Measurements from ENCODE around the gene FBXO21. TPM values are rescaled to one million over a fixed set of nuclear protein-coding genes. Genes with fewer than 3 reads are reported as not detected.
"Not testable (repeated sequence)": the region's sequence is repeated elsewhere in the genome, so short reads cannot be mapped to it uniquely, and the experiment has no call there.

The FBXO21 gene
- total RNA-seq, 1 donor: 92.8 TPM

DNA sequence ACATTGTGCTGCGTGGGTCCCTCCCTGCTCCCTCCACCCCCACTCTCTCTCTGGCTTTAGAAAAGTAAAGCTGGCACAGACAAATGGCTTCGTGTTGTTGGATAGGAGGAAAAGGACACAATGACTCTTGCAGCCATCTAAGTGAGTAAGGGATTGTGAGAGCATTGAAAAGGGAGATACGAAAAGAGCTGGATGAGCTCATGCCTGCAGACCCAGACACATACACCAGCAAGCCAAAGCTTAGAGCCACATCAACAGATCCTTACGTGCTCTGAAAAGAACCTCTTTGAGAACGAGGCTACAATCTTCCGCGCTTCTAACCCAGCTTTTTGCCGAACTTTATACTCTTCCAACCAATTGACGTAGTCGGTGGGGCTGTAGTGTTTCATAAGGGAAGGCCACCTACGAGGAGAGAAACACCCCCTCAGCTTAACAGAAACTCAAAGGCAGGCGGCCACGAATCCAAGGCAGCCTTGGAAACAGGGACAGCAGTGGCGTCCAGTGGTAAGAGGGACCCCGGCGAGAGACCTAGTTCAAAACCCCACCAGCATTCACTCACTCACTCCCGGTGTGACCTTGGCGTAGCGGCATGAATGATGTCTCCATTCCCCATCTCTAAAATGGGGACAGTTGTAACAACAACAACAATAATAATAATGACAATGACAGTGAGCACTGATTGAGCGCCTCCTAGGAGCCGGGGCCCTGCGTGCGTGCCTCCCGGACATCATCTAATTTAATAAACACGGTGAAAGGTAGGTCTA lies 1.1 kb downstream of the FBXO21 start:
- H3K4me1 ChIP-seq (ENCODE audit: insufficient read depth, low read length): peaks cover 20% of the 10 kb centered on the region
- peaks cover 2% of the 10 kb centered on the region for H3K27me3 ChIP-seq (ENCODE audit: insufficient read depth, low read length)
- no peaks in the 10 kb centered on the region for H3K9me3 ChIP-seq (ENCODE audit: low read depth, low read length)
- H3K4me3 ChIP-seq (ENCODE audit: low read length): peak overlapping the region; percentile 73

DNA sequence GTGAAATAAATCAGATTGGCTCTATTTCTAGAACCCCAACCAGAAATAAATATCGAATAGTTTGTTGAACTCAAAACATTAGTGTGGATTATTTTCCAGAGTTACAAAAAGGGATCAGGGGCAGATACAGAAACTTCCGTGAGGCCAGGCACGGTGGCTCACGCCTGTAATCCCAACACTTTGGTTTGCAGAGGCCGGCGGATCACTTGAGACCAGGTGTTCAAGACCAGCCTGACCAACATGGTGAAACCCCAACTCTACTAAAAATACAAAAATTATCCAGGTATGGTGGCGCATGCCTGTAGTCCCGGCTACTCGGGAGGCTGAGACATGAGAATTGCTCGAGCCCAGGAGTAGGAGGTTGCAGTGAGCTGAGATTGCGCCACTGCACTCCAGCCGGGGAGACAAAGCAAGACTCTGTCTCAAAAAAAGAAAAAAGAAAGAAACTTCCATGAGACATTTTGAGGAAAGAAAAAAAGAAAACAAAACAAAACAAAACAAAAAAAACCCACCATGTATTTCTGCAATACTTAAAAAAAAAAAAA lies 2.1 kb downstream of the FBXO21 start:
- H3K4me1 ChIP-seq (ENCODE audit: insufficient read depth, low read length): peaks cover 20% of the 10 kb centered on the region
- H3K27me3 ChIP-seq (ENCODE audit: insufficient read depth, low read length): peaks cover 2% of the 10 kb centered on the region
- no peak overlapping the region for H3K4me3 ChIP-seq (ENCODE audit: low read length)
- no peaks in the 10 kb centered on the region for H3K9me3 ChIP-seq (ENCODE audit: low read depth, low read length)

DNA sequence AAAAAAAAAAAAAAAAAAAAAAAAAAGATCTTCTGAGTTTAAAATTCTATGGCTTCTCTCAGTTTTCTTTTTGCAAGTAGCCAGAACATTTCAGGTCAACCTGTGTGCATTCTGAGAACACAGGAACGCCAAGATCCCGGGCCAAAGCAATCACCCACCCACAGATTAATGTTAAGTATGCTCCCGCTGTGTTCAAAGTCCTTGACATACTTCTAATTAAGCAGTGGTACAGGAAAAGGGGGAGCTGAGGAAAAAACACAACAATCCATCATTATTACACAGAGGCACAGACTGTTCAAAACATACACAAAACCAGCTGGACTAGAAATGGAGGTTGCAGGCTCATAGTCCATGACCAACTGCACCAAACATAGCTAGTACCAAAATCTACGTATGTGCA lies 2.8 kb downstream of the FBXO21 start:
- Histone ChIP-seq H3K9me3 (ENCODE audit: low read depth, low read length) (no peaks in the 10 kb centered on the region), H3K27me3 (ENCODE audit: insufficient read depth, low read length) (peaks cover 2% of the 10 kb centered on the region), H3K4me3 (ENCODE audit: low read length) (no peak overlapping the region), H3K4me1 (ENCODE audit: insufficient read depth, low read length) (peaks cover 20% of the 10 kb centered on the region)

DNA sequence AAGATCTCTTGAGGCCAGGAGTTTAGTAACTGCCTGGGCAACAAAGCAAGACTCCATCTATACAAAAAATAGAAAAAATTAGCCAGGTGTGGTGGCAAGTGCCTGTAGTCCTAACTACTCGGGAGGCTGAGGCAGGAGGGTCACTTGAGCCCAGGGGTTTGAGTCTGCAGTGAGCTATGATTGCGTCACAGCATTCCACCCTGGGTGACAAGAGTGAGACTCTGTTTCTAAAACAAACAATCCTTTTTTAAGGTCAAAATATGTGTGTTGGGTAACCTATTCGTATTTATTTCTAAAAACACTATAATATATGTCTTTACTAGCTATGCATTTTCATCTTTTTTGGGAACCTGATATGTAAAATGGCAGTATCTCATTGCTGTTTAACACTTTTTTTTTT lies 7.4 kb downstream of the FBXO21 start:
- Histone ChIP-seq H3K9me3 (ENCODE audit: low read depth, low read length) (no peaks in the 10 kb centered on the region), H3K4me3 (ENCODE audit: low read length) (no peak overlapping the region), H3K27me3 (ENCODE audit: insufficient read depth, low read length) (no peaks in the 10 kb centered on the region), H3K4me1 (ENCODE audit: insufficient read depth, low read length) (no peaks in the 10 kb centered on the region)

DNA sequence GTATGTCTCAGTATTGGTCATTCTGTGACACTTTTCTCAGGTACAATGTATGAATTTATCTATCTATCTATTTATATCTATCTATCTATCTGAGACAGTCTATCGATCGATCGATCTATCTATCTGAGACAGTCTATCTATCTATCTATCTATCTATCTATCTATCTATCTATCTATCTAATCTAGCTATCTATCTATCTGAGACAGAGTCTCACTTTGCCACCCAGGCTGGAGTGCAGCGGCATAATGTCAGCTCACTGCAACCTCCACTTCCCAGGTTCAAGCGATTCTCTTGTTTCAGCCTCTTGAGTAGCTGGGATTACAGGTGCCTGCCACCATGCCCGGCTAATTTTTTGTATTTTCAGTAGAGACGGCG lies 8.8 kb downstream of the FBXO21 start:
- H3K9me3 ChIP-seq (ENCODE audit: low read depth, low read length); H3K4me3 ChIP-seq (ENCODE audit: low read length); H3K4me1 ChIP-seq (ENCODE audit: insufficient read depth, low read length); H3K27me3 ChIP-seq (ENCODE audit: insufficient read depth, low read length): not testable (repeated sequence)

DNA sequence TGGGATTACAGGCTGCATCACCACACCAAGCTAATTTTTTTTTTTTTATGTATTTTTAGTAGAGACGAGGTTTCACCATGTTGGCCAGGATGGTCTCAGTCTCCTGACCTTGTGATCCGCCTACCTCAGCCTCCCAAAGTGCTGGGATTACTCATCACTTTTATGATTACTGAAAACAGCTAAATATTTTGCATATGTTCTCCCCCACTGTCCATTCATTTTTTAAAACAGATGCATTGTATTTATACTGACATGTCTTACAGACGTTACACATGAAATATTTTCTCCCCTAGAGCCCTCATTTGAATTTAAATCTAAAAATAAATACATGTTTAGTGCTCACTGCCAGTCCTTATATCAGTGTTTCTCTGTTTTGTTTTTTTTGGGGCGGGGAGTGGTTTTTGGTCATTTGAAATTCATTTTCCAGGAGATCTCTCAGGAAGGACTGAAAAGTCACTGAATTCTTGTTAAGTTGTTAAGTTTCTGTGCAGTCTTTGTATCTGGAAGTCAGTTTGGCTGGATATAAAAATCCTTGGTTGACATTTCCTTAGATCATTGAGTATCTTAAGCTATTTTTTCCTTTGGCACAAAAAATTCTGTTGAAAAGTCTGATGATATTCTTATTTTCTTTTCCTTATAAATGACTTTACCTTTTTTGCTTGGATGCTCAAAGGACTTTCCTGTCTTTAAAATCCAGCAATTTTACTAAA lies 9.4 kb downstream of the FBXO21 start:
- Histone ChIP-seq H3K4me1 (ENCODE audit: insufficient read depth, low read length) (no peaks in the 10 kb centered on the region), H3K4me3 (ENCODE audit: low read length) (no peak overlapping the region), H3K27me3 (ENCODE audit: insufficient read depth, low read length) (no peaks in the 10 kb centered on the region), H3K9me3 (ENCODE audit: low read depth, low read length) (no peaks in the 10 kb centered on the region)

DNA sequence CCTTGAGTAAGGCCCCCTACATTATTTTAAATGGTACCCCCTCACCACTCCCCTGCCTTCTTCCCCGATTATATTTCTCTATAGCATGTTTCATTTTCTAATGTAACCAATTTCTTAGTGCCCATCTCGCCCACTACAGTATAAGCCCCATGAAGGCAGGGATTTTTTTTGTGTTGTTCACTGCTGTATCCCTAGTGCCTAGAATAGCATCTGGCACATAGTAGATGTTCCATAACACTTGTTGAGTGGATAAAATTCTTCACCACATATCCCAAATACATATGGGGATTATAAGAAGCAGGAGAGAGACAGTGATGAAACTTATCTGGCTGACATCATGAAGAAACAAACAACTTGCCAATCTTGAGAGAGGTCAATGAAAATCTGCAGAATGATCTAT lies 11.5 kb downstream of the FBXO21 start:
- no peak overlapping the region for H3K4me3 ChIP-seq (ENCODE audit: low read length)
- no peaks in the 10 kb centered on the region for H3K4me1 ChIP-seq (ENCODE audit: insufficient read depth, low read length)
- no peaks in the 10 kb centered on the region for H3K9me3 ChIP-seq (ENCODE audit: low read depth, low read length)
- H3K27me3 ChIP-seq (ENCODE audit: insufficient read depth, low read length): no peaks in the 10 kb centered on the region

DNA sequence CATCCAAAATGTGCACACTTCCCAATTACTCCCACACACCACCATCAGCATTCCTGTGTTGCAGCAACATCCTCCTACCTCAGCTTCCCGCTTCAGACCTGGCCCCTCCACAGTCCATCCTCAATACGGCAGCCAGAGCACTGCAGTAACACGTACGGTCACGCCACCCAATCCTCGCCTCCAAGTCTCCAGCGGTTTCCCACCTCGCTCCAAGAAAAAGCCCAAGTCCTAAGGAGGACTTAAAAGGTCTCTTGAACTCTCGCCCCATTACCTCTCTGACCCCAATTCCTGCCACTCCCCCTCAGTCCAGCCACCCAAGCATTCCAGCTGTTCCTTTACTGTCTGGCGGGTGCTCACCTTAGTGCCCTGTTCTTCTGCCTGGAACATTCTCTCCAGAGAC lies 12.0 kb downstream of the FBXO21 start:
- Histone ChIP-seq H3K9me3 (ENCODE audit: low read depth, low read length) (no peaks in the 10 kb centered on the region), H3K27me3 (ENCODE audit: insufficient read depth, low read length) (no peaks in the 10 kb centered on the region), H3K4me1 (ENCODE audit: insufficient read depth, low read length) (no peaks in the 10 kb centered on the region), H3K4me3 (ENCODE audit: low read length) (no peak overlapping the region)

DNA sequence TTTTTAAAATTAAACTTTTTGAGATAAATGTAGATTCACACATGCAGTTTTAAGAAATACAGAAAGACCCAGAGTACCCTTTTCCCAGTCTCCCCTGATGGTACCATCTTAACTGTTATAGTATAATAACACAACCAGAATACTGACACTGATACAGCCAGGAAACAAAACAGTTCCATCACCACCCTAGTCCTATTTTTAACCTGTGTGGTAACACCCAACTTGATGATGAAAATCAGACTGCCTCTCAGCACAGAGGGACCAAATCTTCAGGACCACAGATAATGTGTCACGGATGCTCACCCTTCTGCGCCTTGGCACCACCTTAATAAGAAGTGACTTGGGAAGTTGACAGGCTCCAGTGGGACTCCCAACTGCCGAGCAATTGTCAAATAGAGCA lies 18.1 kb downstream of the FBXO21 start:
- H3K27me3 ChIP-seq (ENCODE audit: insufficient read depth, low read length): no peaks in the 10 kb centered on the region
- no peak overlapping the region for H3K4me3 ChIP-seq (ENCODE audit: low read length)
- H3K4me1 ChIP-seq (ENCODE audit: insufficient read depth, low read length): no peaks in the 10 kb centered on the region
- H3K9me3 ChIP-seq (ENCODE audit: low read depth, low read length): no peaks in the 10 kb centered on the region

DNA sequence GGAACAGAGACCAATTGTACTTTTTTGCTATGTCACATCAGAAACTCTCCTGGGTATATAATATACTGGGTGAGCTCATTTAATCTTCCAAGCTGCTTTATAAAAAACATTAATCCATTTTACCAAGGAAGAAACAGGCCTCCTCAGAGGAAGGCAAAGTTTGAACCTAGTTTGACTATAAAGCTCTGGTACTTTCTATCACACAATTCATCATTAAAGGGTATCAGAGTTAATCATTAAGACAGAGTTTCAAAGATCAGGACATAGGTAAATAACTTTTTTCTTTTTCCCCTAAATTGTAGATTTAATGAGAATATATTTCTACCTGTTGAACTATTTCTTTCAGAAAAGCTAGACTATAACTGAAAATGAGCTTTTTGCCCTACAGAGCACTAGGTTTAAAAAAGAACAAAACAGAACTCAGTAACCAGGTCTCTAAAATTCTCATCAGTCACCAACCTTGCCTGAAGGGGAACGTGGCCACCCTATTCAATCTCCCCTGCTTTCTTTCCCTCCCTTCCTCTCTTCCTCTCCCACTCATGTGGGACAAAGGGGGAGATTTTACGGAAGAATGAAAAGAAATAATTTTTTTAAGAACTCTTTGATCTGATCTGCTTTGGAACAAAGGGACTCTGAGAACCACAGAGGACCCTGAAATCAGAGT lies 18.6 kb downstream of the FBXO21 start:
- Histone ChIP-seq H3K4me3 (ENCODE audit: low read length) (no peak overlapping the region), H3K27me3 (ENCODE audit: insufficient read depth, low read length) (no peaks in the 10 kb centered on the region), H3K4me1 (ENCODE audit: insufficient read depth, low read length) (no peaks in the 10 kb centered on the region), H3K9me3 (ENCODE audit: low read depth, low read length) (no peaks in the 10 kb centered on the region)

DNA sequence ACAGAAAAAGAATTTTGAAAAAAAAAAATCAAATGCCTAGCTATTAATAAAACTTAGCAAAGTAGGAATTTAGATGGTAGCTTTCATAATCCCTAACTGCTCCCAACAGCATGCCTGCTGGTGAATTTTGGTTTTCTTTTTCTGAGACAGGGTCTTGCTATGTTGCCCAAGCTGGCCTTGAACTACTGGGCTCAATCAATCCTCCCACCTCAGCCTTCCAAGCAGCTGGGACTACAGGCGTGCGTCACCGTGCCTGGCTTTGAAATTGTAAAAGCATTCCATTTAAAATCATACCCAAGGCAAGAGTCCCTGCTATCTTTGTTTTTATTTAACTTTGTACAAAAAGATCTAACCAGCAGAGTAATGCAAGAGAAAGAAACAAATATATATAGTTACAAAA lies 20.7 kb downstream of the FBXO21 start:
- H3K4me3 ChIP-seq (ENCODE audit: low read length): no peak overlapping the region

DNA sequence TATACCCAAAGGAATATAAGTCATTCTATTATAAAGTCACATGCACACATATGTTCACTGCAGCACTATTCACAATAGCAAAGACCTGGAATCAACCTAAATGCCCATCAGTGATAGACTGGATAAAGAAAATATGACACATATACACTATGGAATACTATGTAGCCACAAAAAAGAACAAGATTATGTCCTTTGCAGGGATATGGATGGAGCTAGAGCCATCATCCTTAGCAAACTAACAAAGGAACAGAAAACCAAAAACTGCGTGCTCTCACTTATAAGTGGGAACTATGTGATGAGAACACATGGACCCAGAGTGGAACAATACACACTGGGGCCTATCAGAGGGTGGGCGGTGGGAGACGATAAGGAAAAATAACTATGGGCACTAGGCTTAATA lies 21.3 kb downstream of the FBXO21 start:
- H3K4me1 ChIP-seq (ENCODE audit: insufficient read depth, low read length): no peaks in the 10 kb centered on the region
- no peaks in the 10 kb centered on the region for H3K9me3 ChIP-seq (ENCODE audit: low read depth, low read length)
- H3K27me3 ChIP-seq (ENCODE audit: insufficient read depth, low read length): no peaks in the 10 kb centered on the region
- no peak overlapping the region for H3K4me3 ChIP-seq (ENCODE audit: low read length)

More for the DNA sequence above, 20.7 kb downstream of the FBXO21 start:
- H3K27me3 ChIP-seq (ENCODE audit: insufficient read depth, low read length): no peaks in the 10 kb centered on the region
- H3K9me3 ChIP-seq (ENCODE audit: low read depth, low read length): no peaks in the 10 kb centered on the region
- H3K4me1 ChIP-seq (ENCODE audit: insufficient read depth, low read length): no peaks in the 10 kb centered on the region

DNA sequence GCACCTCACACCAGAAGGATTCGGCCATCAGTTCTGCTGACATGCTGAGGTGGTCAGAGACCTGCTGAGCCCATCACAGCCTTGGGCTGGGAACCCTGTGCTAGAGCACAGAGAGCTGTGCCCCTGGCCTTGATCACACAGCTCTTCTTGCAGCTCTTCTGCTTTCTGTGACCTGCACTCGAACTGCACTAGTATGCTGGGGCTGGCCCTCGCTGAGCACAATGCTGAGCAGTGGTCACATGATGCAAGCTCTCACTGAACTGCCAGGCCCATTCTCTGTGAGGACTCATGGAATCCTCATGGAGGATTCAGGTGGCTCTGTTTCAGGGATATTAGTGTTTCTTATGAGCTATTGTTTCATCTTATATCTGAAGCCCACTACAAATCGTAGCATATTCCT lies 22.5 kb downstream of the FBXO21 start:
- H3K4me3 ChIP-seq (ENCODE audit: low read length): no peak overlapping the region
- H3K4me1 ChIP-seq (ENCODE audit: insufficient read depth, low read length): no peaks in the 10 kb centered on the region
- H3K27me3 ChIP-seq (ENCODE audit: insufficient read depth, low read length): no peaks in the 10 kb centered on the region
- H3K9me3 ChIP-seq (ENCODE audit: low read depth, low read length): no peaks in the 10 kb centered on the region

DNA sequence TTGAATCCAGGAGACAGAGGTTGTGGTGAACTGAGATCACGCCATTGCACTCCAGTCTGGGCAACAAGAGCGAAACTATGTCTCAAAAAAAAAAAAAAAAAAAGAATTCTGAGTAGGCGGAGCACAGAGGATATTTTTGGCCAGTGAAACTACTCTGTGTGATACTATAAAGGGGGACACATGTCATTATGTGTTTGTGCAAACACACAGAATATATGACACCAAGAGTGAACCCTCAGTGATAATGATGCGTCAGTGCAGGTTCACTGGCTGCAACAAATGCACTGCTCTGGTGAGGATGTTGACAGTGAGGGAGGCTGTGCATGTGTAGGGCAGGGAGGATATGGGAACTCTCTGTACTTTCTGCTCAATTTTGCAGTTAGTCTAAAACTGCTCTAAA lies 24.2 kb downstream of the FBXO21 start:
- H3K4me1 ChIP-seq (ENCODE audit: insufficient read depth, low read length): no peaks in the 10 kb centered on the region
- no peak overlapping the region for H3K4me3 ChIP-seq (ENCODE audit: low read length)
- no peaks in the 10 kb centered on the region for H3K27me3 ChIP-seq (ENCODE audit: insufficient read depth, low read length)
- no peaks in the 10 kb centered on the region for H3K9me3 ChIP-seq (ENCODE audit: low read depth, low read length)

DNA sequence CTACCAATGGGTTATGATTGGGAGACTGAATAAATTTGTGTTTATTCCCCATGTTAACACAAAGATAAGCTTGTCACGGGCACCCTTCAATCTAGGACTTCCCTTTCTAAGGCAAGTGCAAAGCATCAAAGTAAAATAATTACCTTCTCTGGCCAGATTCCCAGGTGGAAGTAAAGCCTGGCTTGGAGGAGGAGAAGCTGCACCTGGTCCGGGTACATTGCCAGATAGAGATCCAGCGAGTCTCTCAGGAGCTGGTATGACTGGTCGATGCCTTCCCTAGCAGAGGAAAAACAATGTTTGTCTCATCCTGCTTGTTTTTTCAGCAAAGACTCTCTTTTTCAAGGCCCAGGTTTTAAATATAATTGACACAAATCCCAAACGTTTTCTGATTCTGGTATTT lies 24.9 kb downstream of the FBXO21 start:
- H3K4me1 ChIP-seq (ENCODE audit: insufficient read depth, low read length): no peaks in the 10 kb centered on the region
- no peaks in the 10 kb centered on the region for H3K27me3 ChIP-seq (ENCODE audit: insufficient read depth, low read length)
- H3K9me3 ChIP-seq (ENCODE audit: low read depth, low read length): no peaks in the 10 kb centered on the region
- H3K4me3 ChIP-seq (ENCODE audit: low read length): no peak overlapping the region
